Activated naive CD4-positive, alpha-beta T cell treated with anti-CD3 and anti-CD28 coated beads for 36 hours (primary cell): ENCODE data around the gene AKR1C8. TPM values are rescaled to one million over a fixed set of nuclear protein-coding genes. Genes with fewer than 3 reads are reported as not detected.
"Not testable (repeated sequence)": the region's sequence is repeated elsewhere in the genome, so short reads cannot be mapped to it uniquely, and the experiment has no call there.

Experiments used
- CTCF ChIA-PET: fragments of 350-600 bp; sonication (Branson Sonifier 250); formaldehyde crosslinking; loops from one replicate; lab custom pipeline; 2021; ENCODE audit warnings: antibody characterized with exemption; lab: Charles Lee
- DNase-seq: peaks from one replicate; pipeline ENCODE4 v3.0.0-alpha.2; 2020
- H3K27ac Mint-ChIP-seq: one replicate; pipeline ENCODE4 v1.8.0; 2021; ENCODE audit warnings: mild to moderate bottlenecking, mixed read lengths
- H3K27me3 Mint-ChIP-seq: one replicate; pipeline ENCODE4 v1.8.0; 2021; ENCODE audit warnings: low read depth, mixed read lengths
- H3K36me3 Mint-ChIP-seq: one replicate; pipeline ENCODE4 v1.8.0; 2021; ENCODE audit warnings: low read depth, mixed read lengths
- H3K4me1 Mint-ChIP-seq: one replicate; pipeline ENCODE4 v1.8.0; 2021; ENCODE audit warnings: low read depth, mixed read lengths
- H3K4me3 Mint-ChIP-seq: one replicate; pipeline ENCODE4 v1.8.0; 2021; ENCODE audit warnings: mild to moderate bottlenecking, moderate library complexity, mixed read lengths
- H3K9me3 Mint-ChIP-seq: one replicate; pipeline ENCODE4 v1.8.0; 2021; ENCODE audit warnings: mixed read lengths
- intact Hi-C: fragments of 100-400 bp; cut with micrococcal nuclease; formaldehyde crosslinking; loops from one replicate; pipeline ENCODE4 v1.15.1; 2023
- total RNA-seq, 2 experiments: library from RNA; stranded (reverse); gene quantifications; one replicate each; pipeline ENCODE4 v1.2.3, GENCODE V29; 2021

AKR1C8 gene
- total RNA-seq, 2 experiments from 2014 or later = not detected

GRCh38 chr10:5125315-5126044 is 59.5 kb downstream of the AKR1C8 start:
- H3K27me3 Mint-ChIP-seq = no peaks in the 10 kb centered on the region
- H3K27ac Mint-ChIP-seq = no peak overlapping the region
- DNase-seq = no peak
- no peaks in the 10 kb centered on the region for H3K36me3 Mint-ChIP-seq
- CTCF ChIA-PET = no interaction called here
- intact Hi-C loops = no loop called here
- H3K4me1 Mint-ChIP-seq = no peaks in the 10 kb centered on the region
- peaks cover 7% of the 10 kb centered on the region for H3K9me3 Mint-ChIP-seq
- no peak overlapping the region for H3K4me3 Mint-ChIP-seq

- H3K27ac Mint-ChIP-seq = no peak overlapping the region
- H3K9me3 Mint-ChIP-seq = peaks cover 7% of the 10 kb centered on the region
- DNase-seq = no peak
- H3K4me1 Mint-ChIP-seq = no peaks in the 10 kb centered on the region
- H3K4me3 Mint-ChIP-seq = no peak overlapping the region
- no peaks in the 10 kb centered on the region for H3K36me3 Mint-ChIP-seq
- intact Hi-C loops = no loop called here
- no peaks in the 10 kb centered on the region for H3K27me3 Mint-ChIP-seq
- CTCF ChIA-PET = interaction anchor here (0.6 kb wide), 1 partner anchor 160 kb away, joined by 4 read pairs; no protein-coding TSS in a partner anchor
Measured at GRCh38 chr10:5123886-5124285, 61.1 kb downstream of the AKR1C8 start.

- intact Hi-C loops, H3K4me3 Mint-ChIP-seq, H3K27me3 Mint-ChIP-seq, H3K27ac Mint-ChIP-seq, H3K9me3 Mint-ChIP-seq, H3K4me1 Mint-ChIP-seq, DNase-seq, H3K36me3 Mint-ChIP-seq, CTCF ChIA-PET: not testable (repeated sequence)
Measured at GRCh38 chr10:5119997-5120396, 65.0 kb downstream of the AKR1C8 start.

GRCh38 chr10:5117026-5117425 is 67.9 kb downstream of the AKR1C8 start:
- no peaks in the 10 kb centered on the region for H3K4me1 Mint-ChIP-seq
- intact Hi-C loops = no loop called here
- no peaks in the 10 kb centered on the region for H3K27me3 Mint-ChIP-seq
- no peak overlapping the region for H3K4me3 Mint-ChIP-seq
- H3K9me3 Mint-ChIP-seq = peaks cover 1% of the 10 kb centered on the region
- H3K36me3 Mint-ChIP-seq = peaks cover 2% of the 10 kb centered on the region
- DNase-seq = no peak
- CTCF ChIA-PET = no interaction called here
- H3K27ac Mint-ChIP-seq = no peak overlapping the region

GRCh38 chr10:5116621-5117020 is 68.3 kb downstream of the AKR1C8 start:
- DNase-seq = no peak
- no peaks in the 10 kb centered on the region for H3K27me3 Mint-ChIP-seq
- no peaks in the 10 kb centered on the region for H3K4me1 Mint-ChIP-seq
- H3K27ac Mint-ChIP-seq = no peak overlapping the region
- CTCF ChIA-PET = no interaction called here
- intact Hi-C loops = no loop called here
- peaks cover 1% of the 10 kb centered on the region for H3K9me3 Mint-ChIP-seq
- H3K36me3 Mint-ChIP-seq = peaks cover 2% of the 10 kb centered on the region
- H3K4me3 Mint-ChIP-seq = no peak overlapping the region

- intact Hi-C loops, H3K36me3 Mint-ChIP-seq, DNase-seq, CTCF ChIA-PET, H3K27me3 Mint-ChIP-seq, H3K4me1 Mint-ChIP-seq, H3K27ac Mint-ChIP-seq, H3K9me3 Mint-ChIP-seq, H3K4me3 Mint-ChIP-seq: not testable (repeated sequence)
Measured at GRCh38 chr10:5109861-5110260, 75.1 kb downstream of the AKR1C8 start.

GRCh38 chr10:5108658-5109416 is 76.1 kb downstream of the AKR1C8 start:
- Mint-ChIP-seq H3K27ac (no peak overlapping the region), H3K27me3 (peaks cover 2% of the 10 kb centered on the region), H3K4me3 (no peak overlapping the region), H3K9me3 (peaks cover 1% of the 10 kb centered on the region), H3K36me3 (peaks cover 4% of the 10 kb centered on the region), H3K4me1 (no peaks in the 10 kb centered on the region)
- intact Hi-C loops = no loop called here
- CTCF ChIA-PET = no interaction called here
- DNase-seq = no peak

- Mint-ChIP-seq H3K4me3 (no peak overlapping the region), H3K27ac (no peak overlapping the region), H3K4me1 (no peaks in the 10 kb centered on the region), H3K9me3 (peaks cover 1% of the 10 kb centered on the region), H3K36me3 (peaks cover 3% of the 10 kb centered on the region), H3K27me3 (peaks cover 2% of the 10 kb centered on the region)
- no peak for DNase-seq
- intact Hi-C loops = no loop called here
- CTCF ChIA-PET = no interaction called here
Measured at GRCh38 chr10:5107860-5108526, 77.0 kb downstream of the AKR1C8 start.

GRCh38 chr10:5106553-5106952 is 78.4 kb downstream of the AKR1C8 start:
- Mint-ChIP-seq H3K9me3 (no peaks in the 10 kb centered on the region), H3K4me1 (no peaks in the 10 kb centered on the region), H3K27me3 (peaks cover 2% of the 10 kb centered on the region), H3K4me3 (no peak overlapping the region), H3K36me3 (peaks cover 3% of the 10 kb centered on the region), H3K27ac (no peak overlapping the region)
- intact Hi-C loops = no loop called here
- CTCF ChIA-PET = no interaction called here
- DNase-seq = no peak

- Mint-ChIP-seq H3K27me3 (no peaks in the 10 kb centered on the region), H3K9me3 (no peaks in the 10 kb centered on the region), H3K27ac (no peak overlapping the region), H3K36me3 (peaks cover 3% of the 10 kb centered on the region), H3K4me3 (no peak overlapping the region), H3K4me1 (no peaks in the 10 kb centered on the region)
- intact Hi-C loops = no loop called here
- CTCF ChIA-PET = no interaction called here
- no peak for DNase-seq
Measured at GRCh38 chr10:5105626-5106025, 79.3 kb downstream of the AKR1C8 start.
